ENCODE results near the gene PALLD.

Gene PALLD

GRCh38 chr4:168527560-168527959 lies 30.7 kb downstream of the PALLD start:
- DNase-seq (ENCODE audit: low read depth) = no peak

GRCh38 chr4:168528131-168528949 lies 31.5 kb downstream of the PALLD start:
- DNase-seq (ENCODE audit: low read depth) = peak; percentile 84

GRCh38 chr4:168529257-168529656 lies 32.4 kb downstream of the PALLD start:
- DNase-seq (ENCODE audit: low read depth) = no peak

GRCh38 chr4:168531305-168531704 lies 34.5 kb downstream of the PALLD start:
- DNase-seq (ENCODE audit: low read depth) = no peak

GRCh38 chr4:168534535-168534934 lies 37.7 kb downstream of the PALLD start:
- DNase-seq (ENCODE audit: low read depth) = no peak

- no peak for DNase-seq (ENCODE audit: low read depth)
Observed at GRCh38 chr4:168535689-168536088, 38.8 kb downstream of the PALLD start.

GRCh38 chr4:168536448-168536847 lies 39.6 kb downstream of the PALLD start:
- DNase-seq (ENCODE audit: low read depth) = no peak

- DNase-seq (ENCODE audit: low read depth) = no peak
Observed at GRCh38 chr4:168537086-168537485, 40.2 kb downstream of the PALLD start.

- no peak for DNase-seq (ENCODE audit: low read depth)
Observed at GRCh38 chr4:168537571-168537970, 40.7 kb downstream of the PALLD start.

GRCh38 chr4:168538632-168539031 lies 41.8 kb downstream of the PALLD start:
- DNase-seq (ENCODE audit: low read depth) = no peak

GRCh38 chr4:168540086-168540485 lies 43.2 kb downstream of the PALLD start:
- DNase-seq (ENCODE audit: low read depth) = no peak

- DNase-seq (ENCODE audit: low read depth) = no peak
Observed at GRCh38 chr4:168540503-168541265, 43.8 kb downstream of the PALLD start.

GRCh38 chr4:168541266-168541953 lies 44.6 kb downstream of the PALLD start:
- DNase-seq (ENCODE audit: low read depth) = no peak

GRCh38 chr4:168549143-168549542 lies 52.3 kb downstream of the PALLD start:
- no peak for DNase-seq (ENCODE audit: low read depth)

- DNase-seq (ENCODE audit: low read depth) = no peak
Observed at GRCh38 chr4:168550064-168550766, 53.4 kb downstream of the PALLD start.

GRCh38 chr4:168551211-168551610 lies 54.4 kb downstream of the PALLD start:
- peak; percentile 68 for DNase-seq (ENCODE audit: low read depth)

- no peak for DNase-seq (ENCODE audit: low read depth)
Observed at GRCh38 chr4:168551945-168552695, 55.3 kb downstream of the PALLD start.

- DNase-seq (ENCODE audit: low read depth) = no peak
Observed at GRCh38 chr4:168553714-168554370, 57.0 kb downstream of the PALLD start.

- DNase-seq (ENCODE audit: low read depth) = no peak
Observed at GRCh38 chr4:168555437-168555836, 58.6 kb downstream of the PALLD start.

GRCh38 chr4:168557658-168558057 lies 60.8 kb downstream of the PALLD start:
- DNase-seq (ENCODE audit: low read depth) = no peak

- DNase-seq (ENCODE audit: low read depth) = peak; percentile 87
Observed at GRCh38 chr4:168558599-168558998, 61.7 kb downstream of the PALLD start.
